ENCODE data around the gene MYH1. TPM values are rescaled to one million over a fixed set of nuclear protein-coding genes. Genes with fewer than 3 reads are reported as not detected.
A peak's percentile ranks its signal among the peaks of the same experiment; 100 is the strongest.

MYH1 gene
- total and polyA plus RNA-seq, 2 experiments from 2014 or later = not detected

- TF ChIP-seq ETS1 (IDR thresholded peaks at IDR 0.05) = no peak
Observed at GRCh38 chr17:10469459-10469858, 48.9 kb downstream of the MYH1 start, which contains the start of gene MYH4 (continued).

- ATAC-seq (peak; percentile 51; the same call in 2 of the 3 replicates), DNase-seq (ENCODE audit: low spot score) (peak; percentile 52)
- H3K27me3 Mint-ChIP-seq (ENCODE audit: insufficient read depth, low read depth, poor library complexity) = no peaks in the 10 kb centered on the region
Observed at GRCh38 chr17:10463402-10463801, 54.9 kb downstream of the MYH1 start.

More at GRCh38 chr17:10463402-10463801, 54.9 kb downstream of the MYH1 start:
- no peaks in the 10 kb centered on the region for H3K4me1 Mint-ChIP-seq
- no peaks in the 10 kb centered on the region for H3K36me3 Mint-ChIP-seq (ENCODE audit: low read depth)
- Histone ChIP-seq H4K20me1 (replicated peaks; ENCODE audit: insufficient read depth) (no peaks in the 10 kb centered on the region), H3F3A (replicated peaks; ENCODE audit: low read depth) (no peaks in the 10 kb centered on the region), H3K4me1 (ENCODE audit: insufficient read depth) (no peaks in the 10 kb centered on the region), H3K27ac (ENCODE audit: low read depth) (no peak overlapping the region), H3K79me2 (replicated peaks; ENCODE audit: insufficient read depth) (no peaks in the 10 kb centered on the region), H3K4me3 (no peak overlapping the region), H3K36me3 (ENCODE audit: insufficient read depth) (no peaks in the 10 kb centered on the region), H3K4me2 (no peak overlapping the region), H3K9me2 (ENCODE audit: insufficient read depth) (no peaks in the 10 kb centered on the region), H3K27me3 (ENCODE audit: insufficient read depth) (no peaks in the 10 kb centered on the region), H2AFZ (no peak overlapping the region)
- peaks cover 3% of the 10 kb centered on the region; the same call in 1 of the 3 replicates for H3K9me3 Mint-ChIP-seq
- H3K4me3 Mint-ChIP-seq = no peak overlapping the region
- TF ChIP-seq POLR2AphosphoS5 (IDR thresholded peaks at IDR 0.05; ENCODE audit: low read depth) (no peak), NANOG (IDR thresholded peaks at IDR 0.05; ENCODE audit: borderline replicate concordance) (no peak), JUNB (IDR thresholded peaks at IDR 0.05; ENCODE audit: unreplicated experiment) (no peak), ZNF331 (CRISPR knock-in tag; IDR thresholded peaks at IDR 0.05; ENCODE audit: low read depth) (no peak), EZH2phosphoT487 (IDR thresholded peaks at IDR 0.05; ENCODE audit: unreplicated experiment) (no peak), REST (IDR thresholded peaks at IDR 0.05; ENCODE audit: unreplicated experiment) (no peak), CREB1 (CRISPR knock-in tag; IDR thresholded peaks at IDR 0.05; ENCODE audit: low read depth) (no peak), ZNF462 (CRISPR knock-in tag; IDR thresholded peaks at IDR 0.05) (no peak), CTCF (conservative IDR thresholded peaks at IDR 0.05; ENCODE audit: low read depth in 2 of 2) (peak; percentile 19 to 61; a peak in 3 of 4 replicates)
- H3K27ac Mint-ChIP-seq = no peak overlapping the region
